B cell (primary cell): ENCODE results near the gene CDC5L. TPM values are rescaled to one million over a fixed set of nuclear protein-coding genes. Genes with fewer than 3 reads are reported as not detected.

Source experiments
- ATAC-seq: fragments of 200-7000 bp; cut with Tn5 transposase; one replicate; pipeline ENCODE4 v1.10.0; 2021; ENCODE audit warnings: low read depth, mild to moderate bottlenecking, moderate number of reproducible peaks, moderate library complexity
- CTCF ChIA-PET: fragments of 350-600 bp; sonication (Branson Sonifier 250); formaldehyde crosslinking; loops from one replicate; lab custom pipeline; 2021; ENCODE audit warnings: antibody characterized with exemption, inconsistent platforms; lab: Charles Lee
- POLR2A ChIA-PET: fragments of 350-600 bp; sonication (Branson Sonifier 250); formaldehyde crosslinking; loops from one replicate; lab custom pipeline; 2021; ENCODE audit warnings: antibody characterized with exemption; lab: Charles Lee
- DNase-seq: peaks from one replicate; pipeline ENCODE4 v3.0.0; 2013
- H2AFZ ChIP-seq: 2 replicates; pipeline ENCODE4 v1.6.1; 2012; ENCODE audit warnings: mild to moderate bottlenecking, low read depth, low read length; ENCODE audit not compliant: insufficient read depth, poor library complexity, severe bottlenecking
- H3K27ac ChIP-seq, 2 donors: 1 replicate in 1 of 2; 2 replicates in 1 of 2; pipeline ENCODE4 v1.5.1; 2012 to 2013; ENCODE audit warnings: low read length in 2 of 2, mild to moderate bottlenecking in 2 of 2, moderate library complexity in 1 of 2
- H3K27me3 ChIP-seq, 4 experiments: fragments of 200-600 bp in 1 of 4; sonication (generic) in 1 of 4; replicated peaks in 1 of 4; 1 replicate in 2 of 4; 2 replicates in 2 of 4; pipeline versions ENCODE4 v1.6.1 to v1.7.0; 2013 to 2016; ENCODE audit warnings: low read length in 3 of 4, mild to moderate bottlenecking in 2 of 4, mixed read lengths in 1 of 4, moderate library complexity in 1 of 4; ENCODE audit not compliant: insufficient read depth in 4 of 4, control insufficient read depth in 3 of 4; ENCODE audit errors: control extremely low read depth in 1 of 4
- H3K36me3 ChIP-seq, 2 experiments: replicated peaks in 1 of 2; 1 replicate in 1 of 2; 2 replicates in 1 of 2; pipeline versions ENCODE4 v1.6.1 to v1.7.1; 2013; ENCODE audit warnings: low read length in 1 of 2; ENCODE audit not compliant: insufficient read depth in 2 of 2, control insufficient read depth in 1 of 2; ENCODE audit errors: control extremely low read depth in 1 of 2, extremely low read depth in 1 of 2
- H3K4me1 ChIP-seq, 2 donors: fragments of 200-600 bp in 1 of 2; sonication (generic) in 1 of 2; 1 replicate in 1 of 2; 2 replicates in 1 of 2; pipeline versions ENCODE4 v1.5.1 to v1.6.1; 2013 to 2017; ENCODE audit warnings: low read length in 2 of 2; ENCODE audit not compliant: control insufficient read depth in 2 of 2, insufficient read depth in 2 of 2
- H3K4me2 ChIP-seq: replicated peaks from 2 replicates; pipeline ENCODE3; 2012; ENCODE audit warnings: mild to moderate bottlenecking, low read depth, low read length; ENCODE audit not compliant: poor library complexity, severe bottlenecking
- H3K4me3 ChIP-seq, 5 experiments: fragments of 200-600 bp in 1 of 5; sonication (generic) in 1 of 5; 1 replicate in 3 of 5; 2 replicates in 2 of 5; pipeline versions ENCODE4 v1.5.1 to v1.7.0; 2011 to 2016; ENCODE audit warnings: low read length in 4 of 5, mild to moderate bottlenecking in 4 of 5, low read depth in 2 of 5, control low read depth in 1 of 5, moderate library complexity in 1 of 5; ENCODE audit not compliant: insufficient read depth in 1 of 5; ENCODE audit errors: control extremely low read depth in 1 of 5, extremely low read depth in 1 of 5
- H3K79me2 ChIP-seq: fragments of 200-600 bp; sonication (generic); one replicate; pipeline ENCODE4 v1.6.0; 2016; ENCODE audit warnings: low read length; ENCODE audit not compliant: control insufficient read depth, insufficient read depth
- H3K9ac ChIP-seq: fragments of 200-600 bp; sonication (generic); 2 replicates; pipeline ENCODE4 v1.6.1; 2017; ENCODE audit warnings: mild to moderate bottlenecking, low read length, moderate library complexity
- H3K9me3 ChIP-seq, 3 donors: one replicate each; pipeline versions ENCODE4 v1.6.1 to v1.7.1; 2013; ENCODE audit warnings: low read length in 2 of 3; ENCODE audit not compliant: control insufficient read depth in 2 of 3, insufficient read depth in 1 of 3; ENCODE audit errors: control extremely low read depth in 1 of 3
- H4K20me1 ChIP-seq: 2 replicates; pipeline ENCODE4 v1.6.0; 2012; ENCODE audit warnings: mild to moderate bottlenecking, low read length; ENCODE audit not compliant: insufficient read depth, control insufficient read depth, poor library complexity, severe bottlenecking
- H3K27ac Mint-ChIP-seq: one replicate; pipeline ENCODE4 v1.8.0; 2021; ENCODE audit warnings: mixed read lengths
- H3K27me3 Mint-ChIP-seq: one replicate; pipeline ENCODE4 v1.8.0; 2021; ENCODE audit warnings: mixed read lengths
- H3K4me1 Mint-ChIP-seq: one replicate; pipeline ENCODE4 v1.8.0; 2021; ENCODE audit warnings: mixed read lengths
- H3K4me3 Mint-ChIP-seq: one replicate; pipeline ENCODE4 v1.8.0; 2021; ENCODE audit warnings: mixed read lengths
- H3K9me3 Mint-ChIP-seq: one replicate; pipeline ENCODE4 v1.8.0; 2022; ENCODE audit warnings: mixed read lengths; ENCODE audit not compliant: insufficient read depth
- EZH2 ChIP-seq: IDR thresholded peaks from 2 replicates; pipeline ENCODE4 v1.6.1; 2012; ENCODE audit warnings: borderline replicate concordance, low read depth, mild to moderate bottlenecking, moderate library complexity, low read length; ENCODE audit not compliant: insufficient read depth, poor library complexity, severe bottlenecking
- WGBS: methylation state at CpG from one replicate; pipeline ENCODE4 v1.1.5; 2013; ENCODE audit warnings: missing lambda C conversion rate; ENCODE audit not compliant: insufficient coverage; 5-methylcytosine and 5-hydroxymethylcytosine counted together
- intact Hi-C: fragments of 100-400 bp; cut with micrococcal nuclease; formaldehyde crosslinking; loops from one replicate; pipeline ENCODE4 v1.10.0; 2022
- polyA plus RNA-seq: library from polyadenylated mRNA; depleted of rRNA; stranded (reverse); fragments of >200 nt; gene quantifications from 2 replicates; pipeline ENCODE4 v1.2.3, GENCODE V29; 2012
- total RNA-seq, 2 donors: library from RNA; stranded (reverse); fragments of 120-200 nt in 1 of 2; gene quantifications; 1 replicate in 1 of 2; 2 replicates in 1 of 2; pipeline versions ENCODE4 v1.2.3 to v1.2.4, GENCODE V29; 2013 to 2022
- TF ChIP-seq, protein P1 (sequence below): fragments of 200-600 bp; IDR thresholded peaks from one replicate; pipeline ENCODE4 v1.8.0; 2022; ENCODE audit warnings: antibody characterized with exemption, mild to moderate bottlenecking

The CDC5L gene
- total and polyA plus RNA-seq, 2 donors (not counting 1 experiment from before 2014, with no cell fraction given), result 4.1 to 22.2 TPM

DNA sequence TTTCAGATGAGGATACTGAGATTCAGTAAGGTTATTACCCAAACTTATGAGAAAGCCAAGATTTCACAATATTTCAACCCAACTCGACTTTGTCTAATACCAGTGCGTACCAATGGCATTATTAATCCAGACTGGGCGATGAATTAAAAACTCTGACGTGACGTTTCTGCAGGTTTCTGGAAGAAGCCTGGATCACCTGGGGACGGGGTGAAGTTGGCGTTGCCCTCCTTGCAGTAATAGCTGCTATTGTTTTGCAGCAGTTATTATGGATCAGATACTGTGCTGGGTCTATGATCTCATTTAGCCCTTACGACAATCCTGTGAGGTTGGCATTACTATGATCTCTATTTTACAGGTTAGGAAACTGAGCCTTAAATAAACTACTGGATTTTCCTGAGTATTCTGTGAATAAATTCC, 569 bp upstream of the CDC5L start:
- no peaks in the 10 kb centered on the region for H3K9me3 ChIP-seq
- no peaks in the 10 kb centered on the region for H3K9me3 Mint-ChIP-seq
- H3K27me3 Mint-ChIP-seq, result no peaks in the 10 kb centered on the region
- H3K36me3 ChIP-seq, result peaks cover 0 to 10% of the 10 kb centered on the region in 2 experiments
- peaks cover 20 to 21% of the 10 kb centered on the region in 2 donors for H3K4me1 ChIP-seq
- no peak for DNase-seq
- H3K4me3 ChIP-seq, result peak overlapping the region; percentile 69 to 98 (median 93)
- H2AFZ ChIP-seq, result peak overlapping the region; percentile 73
- intact Hi-C loops, result loop anchor here (1.0 to 5.0 kb wide), 3 partner anchors 74 to 165 kb away; partner anchors contain the start of genes AARS2, NFKBIE and SLC29A1
- peak; percentile 2 for ATAC-seq
- H3K27ac Mint-ChIP-seq, result peak overlapping the region; percentile 99
- ChIA-PET POLR2A (interaction anchor here (0.6 to 1.1 kb wide), 3 partner anchors 140 to 1457 kb away, joined by 5 read pairs; partner anchors contain the start of genes CNPY3 and HSP90AB1), CTCF (interaction anchor here (0.7 to 1.4 kb wide), 3 partner anchors 49 to 1165 kb away, joined by 3 read pairs; partner anchors contain the start of gene AARS2)
- peak overlapping the region; percentile 83 to 93 for H3K27ac ChIP-seq
- peaks cover 39% of the 10 kb centered on the region for H3K79me2 ChIP-seq
- peaks cover 38% of the 10 kb centered on the region for H3K4me1 Mint-ChIP-seq
- 14% methylated on average over 6 of the region's 8 CpGs for WGBS
- peak overlapping the region; percentile 71 for H3K4me2 ChIP-seq
- peak overlapping the region; percentile 100 for H3K4me3 Mint-ChIP-seq
- TF ChIP-seq, protein P1, sequence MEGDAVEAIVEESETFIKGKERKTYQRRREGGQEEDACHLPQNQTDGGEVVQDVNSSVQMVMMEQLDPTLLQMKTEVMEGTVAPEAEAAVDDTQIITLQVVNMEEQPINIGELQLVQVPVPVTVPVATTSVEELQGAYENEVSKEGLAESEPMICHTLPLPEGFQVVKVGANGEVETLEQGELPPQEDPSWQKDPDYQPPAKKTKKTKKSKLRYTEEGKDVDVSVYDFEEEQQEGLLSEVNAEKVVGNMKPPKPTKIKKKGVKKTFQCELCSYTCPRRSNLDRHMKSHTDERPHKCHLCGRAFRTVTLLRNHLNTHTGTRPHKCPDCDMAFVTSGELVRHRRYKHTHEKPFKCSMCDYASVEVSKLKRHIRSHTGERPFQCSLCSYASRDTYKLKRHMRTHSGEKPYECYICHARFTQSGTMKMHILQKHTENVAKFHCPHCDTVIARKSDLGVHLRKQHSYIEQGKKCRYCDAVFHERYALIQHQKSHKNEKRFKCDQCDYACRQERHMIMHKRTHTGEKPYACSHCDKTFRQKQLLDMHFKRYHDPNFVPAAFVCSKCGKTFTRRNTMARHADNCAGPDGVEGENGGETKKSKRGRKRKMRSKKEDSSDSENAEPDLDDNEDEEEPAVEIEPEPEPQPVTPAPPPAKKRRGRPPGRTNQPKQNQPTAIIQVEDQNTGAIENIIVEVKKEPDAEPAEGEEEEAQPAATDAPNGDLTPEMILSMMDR, result no peak
- TF ChIP-seq EZH2, result no peak
- peaks cover 32% of the 10 kb centered on the region for H4K20me1 ChIP-seq
- H3K27me3 ChIP-seq, result no peaks in the 10 kb centered on the region
- H3K9ac ChIP-seq, result peak overlapping the region; percentile 95

DNA sequence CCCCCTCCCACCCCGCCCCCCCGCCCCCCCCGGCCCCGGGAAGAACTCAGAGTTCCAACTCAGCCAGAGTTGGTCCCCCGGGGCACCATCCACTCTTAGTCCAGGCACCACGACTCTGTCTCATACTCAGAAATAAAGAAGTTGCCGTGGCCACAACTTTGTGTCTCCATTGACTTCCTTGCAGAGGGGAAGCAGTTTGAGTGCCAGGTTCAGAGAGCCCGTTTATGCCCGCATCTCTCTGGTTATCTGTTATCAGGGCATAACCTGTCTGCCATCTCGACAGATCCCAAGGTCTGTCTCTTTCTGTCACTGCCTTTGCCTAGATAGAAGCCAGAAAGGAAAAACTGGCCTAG, 605 bp downstream of the CDC5L start:
- intact Hi-C loops, result loop anchor here (5.0 kb wide), 2 partner anchors 121 to 166 kb away; partner anchors contain the start of genes NFKBIE and SLC29A1
- Histone ChIP-seq H3K4me1 (peaks cover 20 to 21% of the 10 kb centered on the region in 2 donors), H2AFZ (peak overlapping the region; percentile 73), H3K36me3 (peaks cover 0 to 18% of the 10 kb centered on the region in 2 experiments), H3K79me2 (peaks cover 43% of the 10 kb centered on the region), H3K4me3 (peak overlapping the region; percentile 69 to 98 (median 93)), H4K20me1 (peaks cover 41% of the 10 kb centered on the region), H3K4me2 (peak overlapping the region; percentile 71), H3K9ac (peak overlapping the region; percentile 95), H3K9me3 (no peaks in the 10 kb centered on the region), H3K27me3 (no peaks in the 10 kb centered on the region), H3K27ac (peak overlapping the region in 1 of 2 donors; percentile 83)
- H3K4me1 Mint-ChIP-seq, result peaks cover 38% of the 10 kb centered on the region
- ATAC-seq, result no peak
- H3K4me3 Mint-ChIP-seq, result peak overlapping the region; percentile 100
- H3K27me3 Mint-ChIP-seq, result no peaks in the 10 kb centered on the region
- TF ChIP-seq, protein P1, result no peak
- TF ChIP-seq EZH2, result no peak
- no peaks in the 10 kb centered on the region for H3K9me3 Mint-ChIP-seq
- CTCF ChIA-PET, result interaction anchor here (1.0 kb wide), 1 partner anchor 75 kb away, joined by 3 read pairs; the partner anchor contains the start of gene AARS2
- no peak for DNase-seq
- WGBS, result 1% methylated on average over 6 of the region's 10 CpGs
- POLR2A ChIA-PET, result interaction anchor here (1.1 kb wide), 1 partner anchor 141 kb away, joined by 5 read pairs; the partner anchor contains the start of gene HSP90AB1
- H3K27ac Mint-ChIP-seq, result peak overlapping the region; percentile 99
